G401.6 (cell line): Measurements from ENCODE around the gene RGS13.

ENCODE experiments used
- FAIRE-seq: peaks from 2 replicates; lab custom pipeline; 2012; peaks lifted over from hg19 to GRCh38; lab: Jason Lieb, UNC

The RGS13 gene

DNA sequence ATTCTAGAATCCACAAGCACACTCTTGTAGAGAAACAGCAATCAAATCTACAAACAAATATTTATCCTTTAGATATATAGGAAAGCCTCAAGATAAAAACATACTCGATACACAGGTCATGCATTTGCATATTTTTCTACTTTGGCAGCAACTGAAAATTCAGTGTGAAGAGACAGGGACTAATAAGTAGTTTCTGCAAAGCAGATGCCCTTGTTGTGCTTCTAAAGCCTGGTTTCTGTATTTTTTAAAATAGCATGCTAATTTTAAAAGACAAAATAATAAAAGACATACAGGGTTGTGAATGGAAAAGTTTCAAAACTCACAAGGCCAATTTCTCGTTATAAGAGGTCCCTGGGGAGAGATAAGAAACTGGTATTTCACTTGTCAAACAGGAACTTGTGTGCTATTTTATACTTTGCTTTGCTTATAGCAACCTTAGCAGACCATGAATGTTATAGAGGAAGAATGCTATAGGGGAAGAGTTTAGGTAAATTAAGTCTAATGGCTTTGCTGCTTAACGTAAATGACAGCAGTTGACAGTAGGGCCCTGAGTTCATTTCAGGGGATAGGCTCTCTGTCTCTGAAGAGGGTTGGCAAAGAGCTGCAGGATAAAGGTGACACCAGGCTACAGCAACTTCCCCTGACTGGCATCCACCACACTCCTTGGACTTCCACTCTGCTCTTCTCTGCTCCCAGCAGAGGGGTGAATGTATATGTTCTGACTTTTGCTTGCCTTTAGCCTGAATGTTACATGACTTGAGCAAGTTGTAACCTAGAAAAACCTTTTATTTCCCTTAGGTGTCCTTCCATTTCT lies 9.4 kb upstream of the RGS13 start:
- no peak for FAIRE-seq

DNA sequence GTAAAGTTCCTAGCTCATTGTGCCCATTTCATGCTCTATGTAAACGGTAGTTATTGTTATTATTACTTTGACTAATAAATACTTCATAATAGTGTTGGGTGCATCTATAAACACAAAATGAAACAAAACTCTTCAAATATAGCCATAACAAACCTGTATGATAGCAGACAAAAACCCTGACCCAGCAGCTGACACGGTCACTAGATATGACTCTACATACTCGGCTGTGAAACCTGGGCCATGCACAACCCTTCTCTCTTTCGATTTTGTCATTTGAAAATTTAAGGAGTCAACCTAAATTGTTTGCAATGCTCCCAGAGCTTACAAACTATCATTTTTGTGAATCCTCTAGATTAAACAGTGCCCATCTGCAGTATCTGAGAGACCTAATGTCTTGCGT lies 8.0 kb upstream of the RGS13 start:
- no peak for FAIRE-seq

DNA sequence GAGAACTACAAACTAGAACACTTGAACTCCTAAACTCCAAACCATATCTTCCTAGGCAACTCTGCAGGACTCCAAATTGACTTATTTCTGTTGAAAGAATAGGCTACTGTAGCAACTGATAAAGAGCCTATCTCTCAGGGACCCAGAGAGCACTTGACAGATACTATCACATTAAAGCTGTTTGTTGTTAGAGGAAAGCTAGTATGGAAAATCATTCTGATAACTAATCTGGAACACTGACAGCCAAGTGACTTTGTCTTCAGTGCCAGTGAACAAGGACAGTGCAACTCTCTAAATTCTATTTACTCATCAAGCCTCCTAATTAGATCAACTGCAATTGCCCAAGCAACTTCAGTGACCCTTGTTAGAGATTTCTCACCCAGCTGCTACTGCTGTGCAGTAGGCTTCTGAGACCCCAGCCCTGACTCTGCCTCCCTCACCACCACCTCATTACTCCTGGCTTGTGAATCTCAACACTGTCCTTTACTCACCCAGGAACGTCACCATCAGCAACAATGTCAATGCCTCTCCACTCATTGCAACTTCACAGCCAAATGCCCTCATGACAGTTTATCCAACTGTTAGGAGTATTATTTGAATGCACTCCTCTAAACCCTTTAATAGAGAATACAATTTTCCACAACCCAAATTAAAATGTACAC lies 7.4 kb upstream of the RGS13 start:
- FAIRE-seq, result no peak

DNA sequence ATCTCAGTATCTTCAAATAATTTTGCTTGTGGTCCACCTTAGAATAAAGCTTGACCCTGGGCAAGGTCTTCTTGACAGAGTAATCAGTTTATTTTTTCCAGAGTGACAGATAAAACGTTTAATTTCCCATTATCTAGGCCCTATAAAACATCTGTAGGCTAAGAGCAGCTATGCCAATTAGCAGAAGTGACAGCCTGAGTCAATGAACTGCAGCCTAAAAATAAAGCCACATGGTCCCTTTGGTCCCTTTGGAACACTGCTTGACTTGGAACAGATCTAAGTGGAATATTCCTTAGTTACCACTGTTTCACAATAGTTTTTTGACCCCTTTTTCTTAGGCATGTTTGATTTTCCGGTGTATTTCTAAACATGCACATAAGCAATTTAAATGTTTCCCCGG lies 6.3 kb upstream of the RGS13 start:
- no peak for FAIRE-seq

DNA sequence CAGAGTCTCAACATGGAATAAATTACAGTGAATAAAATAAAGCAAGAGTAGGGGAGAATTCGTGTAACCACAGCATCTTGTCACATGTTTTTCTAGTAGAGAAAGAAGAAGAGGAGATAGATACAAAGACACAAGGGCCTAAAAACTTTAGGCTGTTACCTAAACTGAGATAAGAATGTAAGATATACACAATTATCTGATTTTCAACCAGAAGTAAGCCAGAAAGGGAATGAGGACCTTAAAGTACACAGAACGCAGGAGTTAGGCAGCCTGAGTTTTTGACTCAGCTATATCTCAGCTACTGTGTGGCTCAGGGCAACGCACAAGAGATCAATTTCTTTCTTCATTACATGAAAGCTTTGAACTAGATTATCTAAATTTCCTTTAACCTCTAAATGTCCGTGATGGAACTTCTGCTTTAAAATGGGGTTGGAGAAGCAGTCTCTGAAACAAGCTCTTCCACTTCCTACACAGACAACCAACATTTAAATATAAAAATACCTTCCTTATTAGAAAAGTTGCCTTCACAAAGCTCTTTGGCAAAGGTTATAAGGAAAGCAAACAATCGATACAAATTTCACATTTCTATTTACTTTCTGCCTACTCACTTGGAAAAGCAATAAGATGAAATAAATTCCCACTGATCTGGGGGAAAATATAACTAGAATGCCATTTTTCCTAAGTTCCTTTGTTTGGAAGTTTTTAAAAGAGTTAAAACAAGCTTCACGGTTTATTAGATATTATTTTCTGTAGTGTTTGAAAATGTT lies 5.2 kb upstream of the RGS13 start:
- no peak for FAIRE-seq

DNA sequence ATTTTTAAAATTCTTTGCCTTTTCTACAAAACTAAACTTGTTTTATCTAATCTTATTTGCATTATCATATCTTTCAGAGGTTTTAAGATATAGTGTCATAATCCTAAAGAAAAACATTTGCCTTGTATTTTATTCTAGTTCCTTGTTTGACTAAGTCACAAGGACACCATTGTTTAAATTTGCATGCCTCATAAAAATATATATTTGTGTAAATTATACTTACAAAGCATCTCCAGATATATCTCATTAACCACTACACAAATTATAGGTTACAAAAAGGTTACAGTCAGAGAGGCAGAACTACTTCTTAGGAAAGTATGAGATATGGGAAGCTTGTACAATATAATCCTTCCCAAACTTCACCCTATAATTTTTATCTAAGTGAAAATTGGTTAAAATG lies 4.2 kb upstream of the RGS13 start:
- FAIRE-seq, result no peak

DNA sequence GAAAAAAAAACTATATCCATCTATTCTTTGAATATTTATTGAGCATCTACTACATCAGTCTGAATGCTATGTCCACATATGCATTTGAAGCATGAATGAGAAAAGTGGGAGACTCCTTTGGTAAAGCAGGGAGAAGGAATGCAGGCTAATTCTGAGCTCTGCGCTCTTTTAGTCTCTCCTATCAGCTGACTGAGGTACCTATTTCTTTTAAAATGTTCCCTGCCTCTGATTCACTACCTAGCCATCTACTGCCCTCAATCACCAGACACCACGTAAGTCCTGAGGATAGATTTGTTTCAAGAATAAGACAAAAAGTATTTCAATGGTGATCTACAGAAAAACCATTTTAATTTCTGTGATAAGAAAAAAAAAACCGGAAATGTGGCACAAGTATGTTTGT lies 3.8 kb upstream of the RGS13 start:
- FAIRE-seq, result no peak

DNA sequence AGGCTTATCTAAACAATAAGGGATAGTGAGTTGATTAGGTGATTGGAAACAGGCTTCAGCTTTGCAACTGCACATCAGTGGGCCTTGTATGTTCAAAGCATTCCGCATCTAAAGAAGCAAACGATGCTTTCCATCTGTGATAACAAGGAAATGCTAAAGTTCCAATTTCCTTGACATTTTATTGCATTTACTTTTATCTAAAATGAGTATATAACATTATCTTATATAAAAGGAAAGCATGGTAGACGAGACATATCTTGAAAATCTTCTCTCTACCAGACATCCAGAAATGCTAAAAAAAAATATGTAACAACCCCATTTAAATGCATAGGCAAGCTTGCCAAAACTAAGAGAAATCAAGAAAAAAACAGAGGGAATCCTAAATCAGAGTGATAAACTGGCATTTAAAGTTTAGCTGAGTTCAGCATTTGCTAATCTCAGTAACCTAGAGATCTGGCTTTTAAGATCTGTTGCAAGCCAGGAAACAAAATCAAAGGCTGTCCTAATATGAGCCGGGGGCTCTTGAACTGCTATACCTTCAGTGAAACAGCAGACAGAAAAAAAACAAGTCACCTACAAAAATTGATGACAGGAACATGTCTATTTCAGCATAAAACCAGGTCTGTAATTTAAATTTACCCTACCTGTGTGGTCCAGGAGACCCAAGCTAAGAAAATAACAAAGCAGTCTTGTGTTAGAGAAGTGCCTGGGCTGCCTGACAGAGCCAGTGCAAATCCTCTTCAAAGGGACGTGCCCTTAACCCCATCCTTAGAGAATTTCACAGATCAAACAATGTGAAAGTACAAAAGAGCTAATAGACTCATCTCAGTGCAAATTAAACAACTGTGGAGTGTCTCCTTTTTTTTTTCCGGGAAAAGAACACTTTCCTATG lies 3.1 kb upstream of the RGS13 start:
- no peak for FAIRE-seq

DNA sequence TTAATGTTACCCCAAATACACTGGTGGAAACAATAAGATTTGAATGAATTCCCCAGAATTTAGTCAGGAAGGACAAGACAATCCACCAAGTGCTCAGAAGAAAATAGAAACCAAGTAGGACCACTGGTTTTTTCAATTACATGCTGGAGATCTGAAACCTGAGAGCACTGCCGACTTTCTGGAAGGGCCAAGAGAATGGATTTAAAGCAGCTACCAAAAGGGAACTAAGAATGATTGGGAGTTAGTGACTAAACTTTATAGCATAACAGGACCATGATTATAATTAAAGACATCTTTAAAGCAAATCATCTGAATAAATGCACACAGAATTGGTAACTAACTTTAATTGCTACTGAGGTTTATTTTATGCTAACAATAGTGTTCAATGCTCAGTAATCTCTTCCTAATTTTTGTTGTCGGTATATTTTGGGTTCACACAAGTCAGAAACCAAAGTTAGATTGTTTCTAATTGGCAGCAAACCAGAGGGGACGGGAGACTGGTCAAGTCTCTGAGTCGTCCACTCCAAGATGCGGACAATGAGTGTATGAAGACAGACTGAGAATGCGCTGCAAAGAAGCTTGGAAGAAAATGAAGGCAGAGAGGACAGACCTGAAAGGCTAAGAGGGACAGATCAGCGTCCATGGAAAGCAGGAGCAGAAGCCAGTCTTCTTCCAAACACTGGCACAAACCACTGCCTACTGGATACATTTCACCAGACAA lies 2.3 kb upstream of the RGS13 start:
- FAIRE-seq, result no peak

DNA sequence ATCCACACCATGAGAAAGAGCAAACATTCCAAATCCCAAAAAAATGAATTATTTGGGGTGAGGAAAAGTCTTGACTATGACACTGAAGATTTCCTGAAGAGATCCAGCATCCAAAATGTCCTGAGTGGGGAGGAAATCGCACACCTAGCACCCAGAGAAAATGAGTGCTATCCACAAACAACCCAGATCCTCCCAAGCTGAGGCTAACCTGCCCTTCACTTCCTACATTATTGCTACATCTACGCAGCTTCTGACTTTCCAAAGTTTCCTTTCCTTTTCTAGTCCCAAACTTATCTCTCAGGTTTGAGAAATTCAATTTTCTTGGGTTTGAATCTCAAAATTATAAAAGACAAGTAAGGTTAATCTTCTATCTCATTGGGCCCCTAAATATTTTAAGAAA lies 906 bp upstream of the RGS13 start:
- FAIRE-seq, result no peak

DNA sequence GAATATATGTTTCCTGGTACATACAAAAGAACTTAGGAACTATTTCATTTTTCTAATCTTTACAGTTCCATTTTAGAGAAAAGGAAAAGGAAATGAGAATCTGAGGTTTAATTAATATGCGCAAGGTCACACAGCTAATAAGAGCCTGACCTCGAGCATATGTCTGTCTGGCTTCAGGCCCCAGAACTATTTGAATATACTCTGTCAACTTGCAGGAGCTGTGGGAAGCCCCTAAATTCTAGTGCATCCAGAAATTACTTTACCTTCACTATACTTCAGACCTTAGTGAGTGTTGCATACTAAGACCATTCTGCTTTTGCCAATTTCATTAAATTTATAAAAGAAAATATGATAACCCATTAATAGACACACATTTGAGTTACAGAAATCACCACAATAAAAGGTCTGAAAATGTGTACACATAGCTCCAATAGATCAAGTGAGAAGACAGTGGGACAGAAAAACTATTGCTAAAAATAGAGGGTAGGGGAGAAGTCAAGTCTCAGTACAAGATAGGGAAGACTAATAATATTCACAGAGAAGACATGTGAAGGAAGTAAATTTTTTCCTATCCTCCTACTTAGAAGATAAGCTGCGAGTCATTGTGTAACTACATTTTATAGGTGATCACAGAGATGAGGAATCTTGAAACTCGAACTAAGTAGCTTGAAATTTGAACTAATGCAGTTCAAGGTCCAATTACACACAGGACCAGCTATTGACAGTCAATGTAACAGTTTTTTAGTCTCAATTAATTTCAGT lies 3.8 kb downstream of the RGS13 start:
- no peak for FAIRE-seq

DNA sequence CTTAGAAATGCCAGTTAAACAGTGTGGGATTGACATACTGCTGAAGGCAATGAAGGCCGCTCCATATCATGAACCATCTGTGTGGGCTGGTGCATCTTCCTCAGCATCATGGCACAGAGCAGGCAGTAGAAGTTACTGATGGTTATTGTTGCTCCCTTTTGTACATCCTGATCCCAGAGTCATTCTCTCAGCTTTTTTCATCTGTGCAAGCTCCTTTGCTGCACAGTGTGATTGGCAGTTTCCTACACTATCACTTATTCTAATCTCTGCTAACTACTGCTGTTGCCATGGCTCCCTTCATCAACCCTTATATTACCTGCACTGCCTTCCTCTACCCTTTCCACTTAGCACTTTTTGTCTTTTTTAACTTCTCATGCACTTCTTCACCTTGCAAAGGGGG lies 16.2 kb downstream of the RGS13 start:
- FAIRE-seq, result no peak

DNA sequence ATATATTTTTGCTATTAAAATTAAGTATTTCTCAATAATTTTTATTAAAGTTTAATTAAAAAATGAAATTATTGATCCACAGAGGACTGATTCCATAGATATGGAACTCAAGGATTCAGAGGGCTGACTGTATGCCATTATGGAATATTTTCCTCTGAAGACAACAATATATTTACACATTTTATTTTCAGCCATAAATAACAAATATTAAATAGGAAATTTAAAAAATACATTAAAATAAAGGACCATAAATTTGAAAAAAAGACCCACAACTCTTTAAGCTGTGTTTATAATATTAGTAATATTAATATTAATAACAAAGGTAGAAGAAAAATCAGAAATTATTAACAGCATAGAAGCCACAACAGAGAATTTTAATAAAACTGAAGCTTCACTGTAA lies 18.2 kb downstream of the RGS13 start:
- FAIRE-seq, result no peak

DNA sequence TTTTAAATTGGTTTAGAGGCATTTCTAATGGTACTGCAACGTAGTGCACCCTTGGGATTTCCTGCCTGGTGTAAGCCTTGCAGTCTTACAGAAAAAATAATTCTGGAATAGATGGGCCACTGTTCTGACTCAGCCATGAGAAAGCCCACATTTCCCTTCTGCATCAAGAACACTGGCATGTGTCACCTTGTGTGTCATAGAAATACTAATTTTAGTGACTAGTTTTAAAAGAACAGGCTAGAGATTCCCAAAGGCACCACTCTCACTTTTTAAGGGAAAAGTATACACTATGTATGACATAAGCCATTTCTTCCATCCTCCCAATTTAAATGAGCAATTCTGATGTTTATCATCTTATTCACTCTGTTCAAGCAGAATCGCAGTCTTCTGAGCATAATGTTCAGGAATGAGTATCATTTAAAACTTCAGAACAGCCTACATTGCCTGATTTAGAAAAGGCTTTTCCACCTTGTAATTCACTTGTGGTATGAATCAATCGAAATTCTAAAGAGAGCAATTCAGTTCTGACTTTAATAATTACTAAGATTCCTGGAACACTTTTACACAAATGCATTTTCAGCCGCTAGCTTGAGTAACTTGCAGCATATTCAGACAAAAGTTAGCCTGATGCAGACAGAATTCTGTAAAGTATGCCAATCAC lies 18.8 kb downstream of the RGS13 start:
- FAIRE-seq, result no peak

DNA sequence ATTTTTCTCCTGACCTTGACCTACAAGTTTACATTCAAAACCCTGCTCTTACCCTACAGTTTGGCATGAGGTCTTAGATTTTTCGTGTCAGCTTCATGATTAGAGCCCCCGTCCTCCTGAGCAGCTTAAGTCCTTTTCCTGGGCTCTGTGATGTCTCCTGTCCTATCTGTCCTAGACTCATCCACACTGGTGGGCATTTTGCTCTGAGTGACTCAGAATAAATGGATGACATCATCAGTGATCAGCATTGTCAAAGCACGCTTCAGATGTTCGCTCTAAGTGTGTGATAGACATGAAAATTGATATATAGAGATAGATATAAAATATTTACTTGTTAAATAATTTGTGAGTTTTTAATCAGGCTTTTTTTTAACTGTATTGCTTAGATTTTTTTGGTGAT lies 21.8 kb downstream of the RGS13 start:
- FAIRE-seq, result no peak

DNA sequence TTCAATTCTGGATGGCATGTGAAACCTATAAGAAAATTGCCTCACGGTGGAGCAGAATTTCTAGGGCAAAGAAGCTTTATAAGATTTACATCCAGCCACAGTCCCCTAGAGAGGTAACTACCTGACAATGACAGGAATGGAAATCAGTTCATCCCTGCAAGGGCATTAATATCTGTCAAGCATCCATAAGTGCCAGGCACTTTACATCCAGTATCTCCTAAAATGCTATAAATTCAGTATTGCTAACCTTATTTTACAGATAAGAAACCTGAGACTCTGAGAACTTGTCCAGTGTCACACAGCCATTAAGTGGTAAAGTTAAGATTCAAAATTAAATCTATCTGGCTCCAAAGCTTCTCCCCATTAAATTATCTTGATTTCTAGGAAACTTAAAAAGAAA lies 22.3 kb downstream of the RGS13 start:
- FAIRE-seq, result no peak

DNA sequence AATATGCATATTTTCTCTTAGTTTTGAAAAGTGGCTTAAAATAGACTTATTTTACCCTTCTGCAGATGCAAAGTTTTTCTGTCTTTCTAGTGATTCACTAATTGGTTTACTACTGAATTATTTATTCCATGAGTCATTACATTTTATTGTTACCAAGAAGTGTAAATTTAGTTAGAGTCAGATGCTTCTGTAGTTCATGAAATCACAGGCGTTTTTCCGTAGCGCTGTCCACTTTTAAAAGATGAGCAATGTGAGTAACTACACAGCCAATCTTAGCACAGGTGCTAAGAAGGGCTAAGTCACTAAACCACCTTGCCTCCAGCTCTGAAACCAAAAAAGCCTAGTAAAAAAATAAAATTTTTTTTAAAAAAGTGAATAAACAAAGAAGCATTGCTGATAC lies 24.7 kb downstream of the RGS13 start:
- no peak for FAIRE-seq

DNA sequence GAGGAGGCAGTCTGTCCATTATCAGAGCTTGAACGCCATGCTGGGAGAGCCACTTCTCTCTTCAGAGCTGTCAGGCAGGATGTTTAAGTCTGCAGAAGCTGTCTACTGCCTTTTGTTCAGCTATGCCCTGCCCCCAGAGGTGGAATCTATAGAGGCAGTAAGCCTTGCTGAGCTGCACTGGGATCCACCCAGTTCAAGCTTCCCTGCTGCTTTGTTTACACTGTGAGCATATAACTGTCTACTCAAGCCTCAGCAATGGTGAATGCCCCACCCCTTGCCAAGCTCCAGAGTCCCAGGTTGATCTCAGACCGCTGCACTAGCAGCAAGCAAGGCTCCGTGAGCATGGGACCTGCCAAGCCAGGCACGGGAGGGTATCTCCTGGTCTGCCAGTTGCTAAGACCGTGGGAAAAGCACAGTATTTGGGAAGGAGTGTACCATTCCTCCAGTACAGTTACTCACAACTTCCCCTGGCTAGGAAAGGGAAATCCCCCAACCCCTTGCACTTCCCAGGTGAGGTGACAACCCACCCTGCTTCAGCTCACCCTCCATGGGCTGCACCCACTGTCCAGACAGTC lies 32.5 kb downstream of the RGS13 start:
- no peak for FAIRE-seq

DNA sequence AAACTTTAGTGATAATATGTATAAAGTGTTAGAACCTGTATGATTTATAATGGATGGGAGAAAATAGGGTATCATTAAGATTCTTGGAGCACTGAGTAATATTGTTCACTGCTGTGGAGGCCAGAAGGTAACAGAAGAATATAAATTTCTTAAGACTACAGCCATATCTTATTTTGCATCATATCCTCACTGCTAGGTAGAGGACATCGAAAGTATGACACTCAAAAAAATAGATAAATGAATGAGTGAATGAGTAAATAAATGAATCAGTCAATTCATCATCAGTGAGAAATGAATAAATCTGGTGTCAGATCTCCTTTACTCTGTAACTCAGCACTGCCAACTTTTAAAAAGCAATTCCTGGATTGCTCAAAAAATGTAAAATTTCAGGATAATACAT lies 33.2 kb downstream of the RGS13 start:
- no peak for FAIRE-seq

DNA sequence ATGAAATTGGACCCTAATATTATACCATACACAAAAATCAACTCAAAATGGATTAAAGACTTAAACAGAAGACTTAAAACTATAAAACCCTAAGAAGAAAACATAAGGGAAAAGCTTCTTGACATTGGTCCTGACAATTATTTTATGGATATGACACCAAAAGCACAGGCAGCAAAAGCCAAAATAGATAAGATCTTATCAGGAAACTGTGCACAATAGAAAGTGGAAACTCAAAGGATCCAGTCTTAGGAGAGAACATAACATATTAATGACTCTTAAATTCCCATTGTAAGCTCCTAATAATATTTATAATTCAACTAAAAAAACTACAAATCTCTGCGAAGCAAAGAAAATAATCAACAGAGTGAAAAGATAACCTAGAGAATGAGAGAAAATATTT lies 39.8 kb downstream of the RGS13 start:
- FAIRE-seq, result peak; percentile 41
